NK-92 (cell line): ENCODE data around the gene EXO1.
"Not testable (repeated sequence)": the region's sequence is repeated elsewhere in the genome, so short reads cannot be mapped to it uniquely, and the experiment has no call there.

Source experiments
- DNase-seq: peaks from one replicate; lab custom pipeline; 2025; ENCODE audit not compliant: unreplicated experiment; lab: John Stamatoyannopoulos, UW

Gene EXO1

GRCh38 chr1:241834733-241835377, 13.1 kb upstream of the EXO1 start:
- DNase-seq = no peak

GRCh38 chr1:241836941-241837340, 11.1 kb upstream of the EXO1 start:
- no peak for DNase-seq

GRCh38 chr1:241837416-241837815, 10.6 kb upstream of the EXO1 start:
- DNase-seq = no peak

- no peak for DNase-seq
Measured at GRCh38 chr1:241837901-241838300, 10.1 kb upstream of the EXO1 start.

- DNase-seq = no peak
Measured at GRCh38 chr1:241838897-241839296, 9.1 kb upstream of the EXO1 start.

GRCh38 chr1:241839369-241839979, 8.5 kb upstream of the EXO1 start:
- no peak for DNase-seq

- DNase-seq = no peak
Measured at GRCh38 chr1:241840164-241840563, 7.8 kb upstream of the EXO1 start.

- no peak for DNase-seq
Measured at GRCh38 chr1:241841691-241842090, 6.3 kb upstream of the EXO1 start.

GRCh38 chr1:241842565-241842964, 5.4 kb upstream of the EXO1 start:
- DNase-seq = no peak

GRCh38 chr1:241844593-241844992, 3.4 kb upstream of the EXO1 start:
- DNase-seq = no peak

GRCh38 chr1:241846375-241846774, 1.6 kb upstream of the EXO1 start:
- no peak for DNase-seq

- DNase-seq = no peak
Measured at GRCh38 chr1:241846862-241847539, 1.0 kb upstream of the EXO1 start.

- no peak for DNase-seq
Measured at GRCh38 chr1:241847540-241847795, 536 bp upstream of the EXO1 start.

- DNase-seq = no peak
Measured at GRCh38 chr1:241848686-241849344, 811 bp downstream of the EXO1 start.

GRCh38 chr1:241849345-241849695, 1.3 kb downstream of the EXO1 start:
- DNase-seq = no peak

GRCh38 chr1:241855545-241856140, 7.6 kb downstream of the EXO1 start:
- not testable (repeated sequence) for DNase-seq

GRCh38 chr1:241857131-241857530, 9.1 kb downstream of the EXO1 start:
- DNase-seq = no peak

- no peak for DNase-seq
Measured at GRCh38 chr1:241860922-241861321, 12.9 kb downstream of the EXO1 start.

GRCh38 chr1:241869022-241869421, 21.0 kb downstream of the EXO1 start:
- DNase-seq = no peak

- no peak for DNase-seq
Measured at GRCh38 chr1:241870336-241870735, 22.3 kb downstream of the EXO1 start.

- no peak for DNase-seq
Measured at GRCh38 chr1:241870746-241871430, 22.9 kb downstream of the EXO1 start.
